GM19395 (cell line): ENCODE measurements around the gene FKTN.
"Not testable (repeated sequence)": the region's sequence is repeated elsewhere in the genome, so short reads cannot be mapped to it uniquely, and the experiment has no call there.

Experiments used
- ATAC-seq: cut with Tn5 transposase; IDR thresholded peaks from one replicate; pipeline ENCODE4 v1.9.1; 2021; ENCODE audit warnings: mild to moderate bottlenecking, moderate library complexity; ENCODE audit not compliant: unreplicated experiment

FKTN gene

GRCh38 chr9:105557804-105558610 lies at the start of gene FKTN:
Gene FKTN, plus strand, starts transcription at chr9:105558131. Its CDS starts 16,902 bp downstream, at chr9:105575033.
- ATAC-seq = peak; percentile 98

GRCh38 chr9:105508530-105508929 lies 49.4 kb upstream of the FKTN start:
- ATAC-seq = no peak

- ATAC-seq = peak; percentile 85
These were observed 47.9 kb upstream of the FKTN start for GRCh38 chr9:105510024-105510423.

GRCh38 chr9:105511446-105511845 lies 46.5 kb upstream of the FKTN start:
- no peak for ATAC-seq

- no peak for ATAC-seq
These were observed 42.0 kb upstream of the FKTN start for GRCh38 chr9:105515811-105516413.

- peak; percentile 53 for ATAC-seq
These were observed 38.1 kb upstream of the FKTN start for GRCh38 chr9:105519710-105520369.

GRCh38 chr9:105520992-105521391 lies 36.9 kb upstream of the FKTN start:
- ATAC-seq = not testable (repeated sequence)

- peak; percentile 88 for ATAC-seq
These were observed 35.1 kb upstream of the FKTN start for GRCh38 chr9:105522618-105523385.

GRCh38 chr9:105531530-105531929 lies 26.4 kb upstream of the FKTN start:
- no peak for ATAC-seq

GRCh38 chr9:105535920-105536668 lies 21.8 kb upstream of the FKTN start:
- peak; percentile 72 for ATAC-seq

GRCh38 chr9:105539452-105539851 lies 18.5 kb upstream of the FKTN start:
- no peak for ATAC-seq

- ATAC-seq = peak; percentile 92
These were observed 16.1 kb upstream of the FKTN start for GRCh38 chr9:105541838-105542237.

GRCh38 chr9:105554042-105554441 lies 3.9 kb upstream of the FKTN start:
- no peak for ATAC-seq

- no peak for ATAC-seq
These were observed 14.5 kb downstream of the FKTN start for GRCh38 chr9:105572455-105572854.

- ATAC-seq = not testable (repeated sequence)
These were observed 22.0 kb downstream of the FKTN start for GRCh38 chr9:105579952-105580351.

- ATAC-seq = not testable (repeated sequence)
These were observed 23.6 kb downstream of the FKTN start for GRCh38 chr9:105581550-105581949.

GRCh38 chr9:105593145-105593544 lies 35.2 kb downstream of the FKTN start:
- ATAC-seq = no peak

- ATAC-seq = peak; percentile 92
These were observed 51.0 kb downstream of the FKTN start for GRCh38 chr9:105608721-105609598.

GRCh38 chr9:105621001-105621400 lies 63.1 kb downstream of the FKTN start:
- ATAC-seq = no peak
